ENCODE data around the gene TBC1D1.

DNA sequence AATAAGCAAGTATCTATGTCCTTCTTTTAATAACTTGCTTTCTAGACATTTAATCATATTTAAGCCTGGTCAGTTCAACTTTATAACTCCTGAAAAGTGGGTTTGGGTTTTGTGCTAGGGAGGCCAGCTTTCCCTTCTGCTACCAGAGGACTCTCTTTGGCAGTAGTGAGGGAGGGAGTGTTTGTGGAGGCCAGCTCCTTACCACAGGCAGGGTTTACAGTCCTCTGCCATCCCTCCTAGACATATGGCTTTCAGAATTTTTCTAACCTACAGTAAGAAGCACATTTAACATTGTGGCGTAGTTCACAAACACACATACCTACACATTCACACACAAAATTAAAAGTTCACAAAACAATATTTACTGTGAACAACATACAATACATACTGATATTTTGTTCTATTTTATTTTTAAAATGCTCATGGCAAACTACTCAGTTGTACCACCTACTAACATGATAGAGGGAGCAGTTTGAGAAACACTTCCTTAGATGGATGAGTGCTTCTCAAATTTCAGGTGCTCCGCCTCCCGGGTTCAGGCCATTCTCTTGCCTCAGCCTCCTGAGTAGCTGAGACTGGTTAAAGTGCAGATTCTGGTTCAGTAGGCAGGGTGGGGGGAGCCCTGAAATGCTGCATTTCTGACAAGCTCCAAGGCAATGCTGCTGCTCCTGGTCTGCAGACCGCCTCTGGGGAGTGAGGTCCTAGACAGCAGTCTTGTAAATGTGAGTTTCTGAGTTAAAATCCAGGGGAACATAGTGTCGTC lies 156.0 kb downstream of the TBC1D1 start:
- TF ChIP-seq CTCF (IDR thresholded peaks at IDR 0.05), result no peak
- TF ChIP-seq POLR2AphosphoS5 (IDR thresholded peaks at IDR 0.05; ENCODE audit: low read depth, low read length), result no peak
- TF ChIP-seq, protein P1, sequence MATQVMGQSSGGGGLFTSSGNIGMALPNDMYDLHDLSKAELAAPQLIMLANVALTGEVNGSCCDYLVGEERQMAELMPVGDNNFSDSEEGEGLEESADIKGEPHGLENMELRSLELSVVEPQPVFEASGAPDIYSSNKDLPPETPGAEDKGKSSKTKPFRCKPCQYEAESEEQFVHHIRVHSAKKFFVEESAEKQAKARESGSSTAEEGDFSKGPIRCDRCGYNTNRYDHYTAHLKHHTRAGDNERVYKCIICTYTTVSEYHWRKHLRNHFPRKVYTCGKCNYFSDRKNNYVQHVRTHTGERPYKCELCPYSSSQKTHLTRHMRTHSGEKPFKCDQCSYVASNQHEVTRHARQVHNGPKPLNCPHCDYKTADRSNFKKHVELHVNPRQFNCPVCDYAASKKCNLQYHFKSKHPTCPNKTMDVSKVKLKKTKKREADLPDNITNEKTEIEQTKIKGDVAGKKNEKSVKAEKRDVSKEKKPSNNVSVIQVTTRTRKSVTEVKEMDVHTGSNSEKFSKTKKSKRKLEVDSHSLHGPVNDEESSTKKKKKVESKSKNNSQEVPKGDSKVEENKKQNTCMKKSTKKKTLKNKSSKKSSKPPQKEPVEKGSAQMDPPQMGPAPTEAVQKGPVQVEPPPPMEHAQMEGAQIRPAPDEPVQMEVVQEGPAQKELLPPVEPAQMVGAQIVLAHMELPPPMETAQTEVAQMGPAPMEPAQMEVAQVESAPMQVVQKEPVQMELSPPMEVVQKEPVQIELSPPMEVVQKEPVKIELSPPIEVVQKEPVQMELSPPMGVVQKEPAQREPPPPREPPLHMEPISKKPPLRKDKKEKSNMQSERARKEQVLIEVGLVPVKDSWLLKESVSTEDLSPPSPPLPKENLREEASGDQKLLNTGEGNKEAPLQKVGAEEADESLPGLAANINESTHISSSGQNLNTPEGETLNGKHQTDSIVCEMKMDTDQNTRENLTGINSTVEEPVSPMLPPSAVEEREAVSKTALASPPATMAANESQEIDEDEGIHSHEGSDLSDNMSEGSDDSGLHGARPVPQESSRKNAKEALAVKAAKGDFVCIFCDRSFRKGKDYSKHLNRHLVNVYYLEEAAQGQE (IDR thresholded peaks at IDR 0.05; ENCODE audit: insufficient read depth in 1 of 2, low read depth in 2 of 2, low read length in 1 of 2), result no peak
- no peak for TF ChIP-seq SIN3A (IDR thresholded peaks at IDR 0.05; ENCODE audit: borderline replicate concordance, insufficient read depth, low read depth, low read length)
- no peak for TF ChIP-seq TCF7L2 (IDR thresholded peaks at IDR 0.05; ENCODE audit: low read depth, low read length)
